Mucosa of stomach (tissue), 1 donor: Measurements from ENCODE around the gene ULBP2.
"Not testable (repeated sequence)": the region's sequence is repeated elsewhere in the genome, so short reads cannot be mapped to it uniquely, and the experiment has no call there.

Experiments
- H3K27me3 ChIP-seq: one replicate; pipeline ENCODE4 v1.7.0; 2013; ENCODE audit warnings: mild to moderate bottlenecking, low read length; ENCODE audit not compliant: control insufficient read depth, insufficient read depth
- H3K36me3 ChIP-seq: one replicate; pipeline ENCODE4 v1.7.0; 2013; ENCODE audit warnings: low read length; ENCODE audit not compliant: control insufficient read depth, insufficient read depth
- H3K4me1 ChIP-seq: one replicate; pipeline ENCODE4 v1.7.0; 2013; ENCODE audit warnings: mild to moderate bottlenecking, low read length; ENCODE audit not compliant: control insufficient read depth, insufficient read depth
- H3K4me3 ChIP-seq: one replicate; pipeline ENCODE4 v1.7.0; 2013; ENCODE audit warnings: low read length
- H3K9ac ChIP-seq: one replicate; pipeline ENCODE4 v1.7.0; 2013; ENCODE audit warnings: mild to moderate bottlenecking, low read length, moderate library complexity
- H3K9me3 ChIP-seq: one replicate; pipeline ENCODE4 v1.7.0; 2013; ENCODE audit warnings: mild to moderate bottlenecking, low read length, moderate library complexity; ENCODE audit not compliant: control insufficient read depth
- donor health status: Pancreatic carcinoma.

The ULBP2 gene

DNA sequence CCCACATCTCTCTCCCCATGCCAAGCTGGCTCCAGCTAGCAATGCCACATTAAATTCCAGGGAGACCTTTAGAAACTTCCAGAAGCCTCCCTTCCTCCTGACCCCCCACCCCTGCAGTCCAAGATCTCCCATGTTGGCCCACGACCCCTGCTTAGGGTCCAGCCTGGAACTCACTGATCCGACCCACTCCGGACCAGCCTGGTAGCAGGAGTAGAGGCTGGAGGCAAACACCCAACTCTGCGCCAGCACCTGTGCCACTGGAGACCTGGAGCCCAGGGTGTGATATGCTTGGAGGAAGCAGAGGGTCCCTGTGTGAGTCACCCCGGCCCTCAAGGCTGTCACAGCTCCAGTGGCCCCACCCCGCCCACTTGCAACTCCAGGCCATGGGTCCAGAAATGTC lies 18.7 kb downstream of the ULBP2 start:
- no peak overlapping the region for H3K9ac ChIP-seq
- H3K27me3 ChIP-seq, result peaks cover 82% of the 10 kb centered on the region
- H3K9me3 ChIP-seq, result no peaks in the 10 kb centered on the region
- no peaks in the 10 kb centered on the region for H3K36me3 ChIP-seq
- H3K4me1 ChIP-seq, result peaks cover 24% of the 10 kb centered on the region
- H3K4me3 ChIP-seq, result no peak overlapping the region

DNA sequence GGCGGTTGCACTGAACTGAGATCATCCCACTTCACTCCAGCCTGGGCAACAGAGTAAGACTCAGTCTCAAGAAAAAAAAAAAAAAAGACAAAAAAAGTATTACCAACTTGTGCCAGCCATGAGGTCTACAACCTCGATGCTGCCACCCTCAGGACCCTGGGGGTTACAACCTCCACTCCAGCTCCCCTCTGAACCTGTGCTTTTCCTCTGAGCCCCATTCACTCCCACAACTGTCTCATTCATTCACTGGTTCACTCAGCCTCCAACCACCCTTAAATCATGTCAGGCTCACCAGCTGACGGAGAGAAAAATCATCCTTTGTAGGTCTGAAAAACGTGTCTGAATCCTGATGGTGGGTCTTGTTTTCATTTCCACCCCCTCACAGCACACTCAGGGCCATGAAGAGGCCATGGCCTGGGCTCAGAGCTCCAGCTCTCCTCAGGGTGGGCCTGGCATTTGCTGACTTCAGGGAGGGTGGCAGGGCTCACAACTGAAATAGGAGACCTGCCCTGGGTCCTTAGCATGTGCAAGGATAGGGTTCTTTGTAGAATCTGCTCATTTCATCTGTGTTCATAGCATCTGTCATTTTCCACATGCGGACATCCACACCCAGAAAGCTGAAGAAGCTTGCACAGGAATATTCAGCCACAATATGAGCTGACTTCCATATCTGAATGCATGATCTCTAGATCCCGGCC lies 20.1 kb downstream of the ULBP2 start:
- Histone ChIP-seq H3K9me3 (no peaks in the 10 kb centered on the region), H3K9ac (no peak overlapping the region), H3K4me1 (peaks cover 24% of the 10 kb centered on the region), H3K27me3 (peaks cover 84% of the 10 kb centered on the region), H3K36me3 (no peaks in the 10 kb centered on the region), H3K4me3 (no peak overlapping the region)

DNA sequence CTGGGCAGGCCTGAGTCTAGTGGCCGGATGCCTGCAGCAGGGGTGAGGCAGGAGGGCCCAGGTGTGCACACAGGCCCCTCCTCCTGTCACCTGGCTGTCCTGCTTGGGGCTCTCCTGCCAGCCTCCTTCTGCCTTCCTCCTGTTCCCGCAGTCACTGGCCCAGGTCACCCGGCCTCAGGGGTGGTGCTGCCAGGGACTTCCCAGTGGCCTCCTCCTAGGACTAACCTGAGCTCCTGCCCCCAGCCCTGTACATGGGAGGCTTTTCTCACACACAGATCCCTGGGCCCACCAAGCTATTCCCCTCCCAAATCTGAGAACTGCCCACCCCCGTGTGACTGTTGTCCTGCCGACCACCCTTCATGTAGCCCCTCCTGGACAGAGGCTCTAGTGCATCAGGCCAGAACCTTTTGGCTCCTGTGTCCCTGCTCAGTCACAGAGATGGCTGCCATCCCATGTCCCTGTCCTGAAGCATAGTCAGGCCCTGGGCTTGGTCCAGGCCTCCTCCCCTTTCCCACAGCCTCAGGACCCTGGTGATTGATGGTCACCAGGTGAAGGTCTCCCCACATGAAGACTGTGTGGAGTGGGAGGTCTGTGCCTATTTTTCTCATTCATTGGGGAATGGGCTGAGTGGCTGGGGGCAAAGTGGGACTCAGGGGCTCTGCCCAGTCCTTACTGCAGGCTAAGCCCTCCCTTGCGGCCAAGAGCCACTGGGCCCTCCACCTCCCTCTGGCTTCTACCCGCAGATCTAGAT lies 20.8 kb downstream of the ULBP2 start:
- H3K36me3 ChIP-seq, result no peaks in the 10 kb centered on the region
- H3K27me3 ChIP-seq, result peaks cover 86% of the 10 kb centered on the region
- no peak overlapping the region for H3K4me3 ChIP-seq
- H3K9me3 ChIP-seq, result no peaks in the 10 kb centered on the region
- H3K9ac ChIP-seq, result no peak overlapping the region
- peaks cover 24% of the 10 kb centered on the region for H3K4me1 ChIP-seq

DNA sequence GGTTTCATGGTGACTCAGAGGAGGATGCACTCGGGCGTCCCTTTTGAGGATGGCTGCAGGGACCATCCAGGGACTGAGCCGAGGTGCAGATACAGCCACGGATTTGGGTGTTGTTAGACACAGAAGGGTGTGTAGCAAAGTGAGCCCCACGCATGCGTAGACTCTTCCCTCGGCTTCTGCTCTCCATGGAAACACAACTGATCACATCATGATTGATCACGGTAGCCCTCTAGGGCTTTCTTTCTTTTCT lies 21.3 kb downstream of the ULBP2 start:
- Histone ChIP-seq H3K9me3 (no peaks in the 10 kb centered on the region), H3K27me3 (peaks cover 84% of the 10 kb centered on the region), H3K4me3 (no peak overlapping the region), H3K9ac (no peak overlapping the region), H3K36me3 (no peaks in the 10 kb centered on the region), H3K4me1 (peaks cover 24% of the 10 kb centered on the region)

DNA sequence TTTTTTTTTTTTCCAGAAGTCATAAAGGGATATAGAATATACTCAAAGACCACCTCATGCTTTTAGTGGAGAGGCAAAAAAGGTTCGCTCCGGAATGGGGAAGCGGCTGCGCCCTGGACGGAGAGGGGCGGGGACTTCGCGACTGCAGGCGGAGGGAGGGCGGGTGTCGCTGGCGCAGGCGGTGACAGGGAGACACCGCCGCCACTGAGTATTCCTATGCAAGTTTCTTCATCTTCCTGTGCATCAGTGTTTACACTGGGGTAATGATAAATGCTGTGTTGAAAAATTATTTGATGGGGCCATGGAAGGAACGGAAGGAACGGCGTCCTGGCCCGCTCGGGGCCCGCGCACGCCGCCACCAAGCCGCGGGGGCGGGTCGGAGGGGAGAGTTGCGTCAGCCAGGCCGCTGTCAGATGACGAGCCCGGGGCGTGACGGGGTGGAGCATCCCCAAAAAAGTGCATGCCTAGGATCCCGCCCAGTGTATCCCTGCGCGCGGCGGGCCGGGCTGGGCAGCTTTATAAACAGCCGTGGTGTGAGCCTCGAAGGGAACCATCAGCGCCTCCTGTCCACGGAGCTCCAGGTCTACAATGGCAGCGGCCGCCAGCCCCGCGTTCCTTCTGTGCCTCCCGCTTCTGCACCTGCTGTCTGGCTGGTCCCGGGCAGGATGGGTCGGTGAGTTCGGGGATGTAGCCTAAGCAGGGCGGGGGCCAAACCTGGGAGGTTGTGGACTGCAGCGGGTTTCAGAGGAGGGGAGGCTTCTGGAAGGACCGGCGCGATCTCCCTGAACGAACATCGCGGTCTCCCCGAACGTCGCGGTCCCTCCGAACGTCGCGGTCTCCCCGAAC lies 21.9 kb downstream of the ULBP2 start, which contains the start of gene ULBP1:
Gene ULBP1 (plus strand): TSS at position 482 of the 846 bp plus-strand sequence. CDS start 107 bp downstream, at position 589.
- no peaks in the 10 kb centered on the region for H3K9me3 ChIP-seq
- H3K9ac ChIP-seq, result no peak within 1 kb of the TSS
- H3K36me3 ChIP-seq, result no peaks in the 10 kb centered on the region
- H3K4me3 ChIP-seq, result peak within 1 kb of the TSS; percentile 14
- peaks cover 24% of the 10 kb centered on the region for H3K4me1 ChIP-seq
- H3K27me3 ChIP-seq, result peaks cover 83% of the 10 kb centered on the region

DNA sequence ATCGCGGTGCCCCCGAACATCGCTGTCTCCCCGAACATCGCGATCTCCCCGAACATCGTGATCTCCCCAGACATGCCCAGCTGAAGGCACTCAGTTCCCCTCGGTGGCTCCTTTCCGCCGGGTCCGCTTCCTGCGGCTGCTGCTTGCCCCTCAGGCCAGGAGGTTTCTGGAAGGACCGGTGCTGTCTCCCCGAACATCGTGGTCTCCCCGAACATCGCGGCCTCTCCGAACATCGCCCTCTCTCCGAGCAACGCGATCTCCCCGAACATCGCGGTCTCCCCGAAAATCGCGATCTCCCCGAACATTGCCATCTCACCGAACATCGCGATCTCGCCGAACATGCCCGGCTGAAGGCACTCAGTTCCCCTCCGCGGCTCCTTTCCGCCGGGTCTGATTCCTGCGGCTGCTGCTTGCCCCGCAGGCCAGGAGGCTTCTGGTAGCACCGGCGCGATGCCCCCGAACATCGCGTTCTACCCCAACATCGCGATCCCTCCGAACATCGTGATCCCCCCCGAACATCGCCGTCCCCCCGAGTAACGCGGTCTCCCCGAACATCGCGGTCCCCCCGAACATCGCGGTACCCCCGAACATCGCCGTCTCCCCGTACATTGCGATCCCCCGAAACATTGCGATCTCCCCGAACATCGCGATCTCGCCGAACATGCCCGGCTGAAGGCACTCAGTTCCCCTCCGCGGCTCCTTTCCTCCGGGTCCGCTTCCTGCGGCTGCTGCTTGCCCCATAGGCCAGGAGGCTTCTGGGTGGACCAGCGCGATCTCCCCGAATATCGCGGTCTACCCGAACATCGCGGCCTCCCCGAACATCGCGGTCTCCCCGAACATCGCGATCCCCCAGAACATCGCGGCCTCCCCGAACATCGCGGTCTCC lies 22.7 kb downstream of the ULBP2 start:
- no peaks in the 10 kb centered on the region for H3K36me3 ChIP-seq
- peaks cover 81% of the 10 kb centered on the region for H3K27me3 ChIP-seq
- no peaks in the 10 kb centered on the region for H3K9me3 ChIP-seq
- no peak overlapping the region for H3K4me3 ChIP-seq
- no peak overlapping the region for H3K9ac ChIP-seq
- H3K4me1 ChIP-seq, result peaks cover 24% of the 10 kb centered on the region

DNA sequence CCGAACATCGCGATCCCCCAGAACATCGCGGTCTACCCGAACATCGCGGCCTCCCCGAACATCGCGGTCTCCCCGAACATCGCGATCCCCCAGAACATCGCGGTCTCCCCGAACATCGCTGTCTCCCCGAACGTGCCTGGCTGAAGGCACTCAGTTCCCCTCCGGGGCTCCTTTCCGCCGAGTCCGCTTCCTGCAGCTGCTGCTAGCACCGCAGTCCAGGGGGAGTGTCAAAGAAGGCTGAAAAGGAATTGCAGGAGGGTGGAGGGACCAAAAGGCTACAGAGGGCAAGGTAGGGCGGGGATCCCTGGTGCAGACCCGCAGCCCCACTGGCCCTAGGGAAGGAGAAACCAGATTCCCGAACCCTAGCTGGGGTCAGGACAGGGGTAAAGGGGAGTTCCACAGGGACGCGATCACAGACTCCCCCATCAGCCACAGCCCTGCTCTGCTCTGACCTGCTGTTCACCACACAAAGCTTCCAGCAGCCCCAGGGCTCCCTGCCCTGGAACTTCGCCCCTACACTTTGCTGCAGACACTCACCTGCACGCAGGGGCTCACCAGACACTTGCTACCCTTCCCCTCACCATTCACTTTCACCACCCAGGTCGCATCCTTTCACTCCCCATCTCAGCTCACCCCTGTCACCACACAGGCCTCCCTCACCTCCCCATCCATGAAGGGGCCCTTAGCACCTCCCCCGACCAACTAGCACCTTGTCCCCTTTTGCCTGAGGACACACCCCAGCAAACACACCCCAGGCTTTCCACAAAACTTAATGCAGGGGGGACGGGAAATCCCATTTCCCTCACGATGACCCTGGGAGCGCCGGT lies 23.6 kb downstream of the ULBP2 start:
- Histone ChIP-seq H3K36me3 (no peaks in the 10 kb centered on the region), H3K9me3 (no peaks in the 10 kb centered on the region), H3K27me3 (peaks cover 81% of the 10 kb centered on the region), H3K4me1 (peaks cover 24% of the 10 kb centered on the region), H3K9ac (no peak overlapping the region), H3K4me3 (no peak overlapping the region)

DNA sequence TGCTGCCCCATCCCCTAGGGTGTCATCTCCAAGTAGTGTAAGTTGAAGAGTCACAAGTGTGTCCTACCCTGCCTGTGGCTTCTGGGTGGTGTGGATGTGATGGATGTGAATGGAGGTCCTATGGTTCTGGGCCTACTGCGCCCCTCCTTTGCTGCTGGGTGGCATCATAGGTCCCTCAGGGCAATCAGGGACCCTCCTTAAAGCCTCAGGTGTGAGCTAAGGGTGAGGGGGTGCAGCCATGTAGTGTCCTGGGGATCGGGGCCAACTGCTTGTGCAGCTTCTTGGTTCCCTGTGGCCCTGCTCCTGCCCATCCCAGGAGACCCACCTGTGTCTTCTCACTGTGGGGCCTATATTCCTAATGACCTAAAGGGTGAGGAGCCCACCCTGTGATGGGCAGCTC lies 24.5 kb downstream of the ULBP2 start:
- Histone ChIP-seq H3K27me3 (peaks cover 72% of the 10 kb centered on the region), H3K4me1 (peaks cover 24% of the 10 kb centered on the region)
- not testable (repeated sequence) for H3K36me3 ChIP-seq, H3K4me3 ChIP-seq, H3K9me3 ChIP-seq, H3K9ac ChIP-seq

DNA sequence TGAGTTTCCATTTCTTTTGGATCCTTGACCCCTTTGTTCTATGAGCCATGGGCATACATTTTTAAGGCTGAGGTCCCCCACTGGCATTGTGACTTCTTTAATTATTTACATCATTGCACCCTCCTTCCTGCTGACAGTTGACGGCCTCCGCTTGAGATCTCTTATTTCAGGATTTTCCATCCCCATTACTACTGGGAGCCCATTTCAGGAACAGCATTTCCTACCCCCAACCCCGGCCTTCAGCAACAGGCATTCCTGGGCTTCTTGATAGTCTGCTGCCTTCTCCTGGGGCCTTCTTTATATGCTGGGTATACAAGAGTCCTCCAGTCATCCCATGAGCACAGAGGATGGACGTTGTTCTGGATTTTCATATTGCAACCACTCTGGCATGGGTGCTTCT lies 25.8 kb downstream of the ULBP2 start:
- no peaks in the 10 kb centered on the region for H3K36me3 ChIP-seq
- peaks cover 24% of the 10 kb centered on the region for H3K4me1 ChIP-seq
- H3K9ac ChIP-seq, result no peak overlapping the region
- H3K9me3 ChIP-seq, result no peaks in the 10 kb centered on the region
- H3K27me3 ChIP-seq, result peaks cover 59% of the 10 kb centered on the region
- no peak overlapping the region for H3K4me3 ChIP-seq

DNA sequence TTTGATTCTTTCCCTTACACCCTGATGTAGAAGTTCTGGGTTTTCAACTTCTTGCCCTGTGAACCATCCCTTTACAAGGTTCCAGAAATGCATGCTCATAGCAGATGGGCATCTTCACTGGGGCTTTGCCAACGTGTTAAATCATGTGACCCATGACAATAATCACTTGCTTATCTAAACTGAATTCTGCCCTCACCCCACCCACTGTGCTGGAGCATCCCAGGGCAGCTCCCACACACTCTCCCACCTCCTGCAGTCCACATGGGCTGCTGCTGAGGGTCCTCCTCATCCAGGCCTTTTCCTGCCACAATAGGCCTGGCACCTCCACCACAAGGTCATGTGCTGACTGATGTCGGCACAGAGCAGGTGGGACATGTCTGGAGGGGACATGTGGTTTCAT lies 26.2 kb downstream of the ULBP2 start:
- not testable (repeated sequence) for H3K9me3 ChIP-seq, H3K9ac ChIP-seq, H3K36me3 ChIP-seq, H3K4me3 ChIP-seq
- peaks cover 24% of the 10 kb centered on the region for H3K4me1 ChIP-seq
- H3K27me3 ChIP-seq, result peaks cover 55% of the 10 kb centered on the region

DNA sequence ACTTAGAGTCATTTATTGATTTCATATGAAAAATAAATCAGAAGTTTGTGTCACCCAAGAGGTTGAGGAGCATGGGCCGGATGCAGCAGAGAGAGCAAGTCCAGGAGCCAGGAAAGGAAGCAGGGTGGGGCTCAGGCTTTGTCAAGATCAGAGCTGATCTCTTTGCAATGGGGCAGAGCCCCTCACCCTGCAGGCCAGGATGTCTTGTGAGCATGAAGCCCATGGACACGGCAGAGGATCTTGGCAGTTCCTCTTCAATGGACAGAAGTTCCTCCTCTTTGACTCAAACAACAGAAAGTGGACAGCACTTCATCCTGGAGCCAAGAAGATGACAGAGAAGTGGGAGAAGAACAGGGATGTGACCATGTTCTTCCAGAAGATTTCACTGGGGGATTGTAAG lies 27.1 kb downstream of the ULBP2 start:
- not testable (repeated sequence) for H3K9me3 ChIP-seq, H3K4me3 ChIP-seq, H3K36me3 ChIP-seq, H3K9ac ChIP-seq
- Histone ChIP-seq H3K4me1 (peaks cover 16% of the 10 kb centered on the region), H3K27me3 (peaks cover 51% of the 10 kb centered on the region)
